ENCODE data around the gene SH3GLB1.
A peak's percentile ranks its signal among the peaks of the same experiment; 100 is the strongest.

SH3GLB1 gene

GRCh38 chr1:86750076-86750475 lies 45.7 kb downstream of the SH3GLB1 start:
- TF ChIP-seq CTCF (IDR thresholded peaks at IDR 0.05; ENCODE audit: control insufficient read depth, extremely low read depth, insufficient read depth), result no peak
- no peak for DNase-seq (ENCODE audit: low read depth)
- H3K4me3 ChIP-seq (ENCODE audit: low read depth, low read length), result no peak overlapping the region

- no peak for TF ChIP-seq CTCF (IDR thresholded peaks at IDR 0.05; ENCODE audit: control insufficient read depth, extremely low read depth, insufficient read depth)
- no peak for DNase-seq (ENCODE audit: low read depth)
- no peak overlapping the region for H3K4me3 ChIP-seq (ENCODE audit: low read depth, low read length)
These were observed 46.2 kb downstream of the SH3GLB1 start for GRCh38 chr1:86750530-86750929.

- H3K4me3 ChIP-seq (ENCODE audit: low read depth, low read length), result no peak overlapping the region
- TF ChIP-seq CTCF (IDR thresholded peaks at IDR 0.05; ENCODE audit: control insufficient read depth, extremely low read depth, insufficient read depth), result no peak
- DNase-seq (ENCODE audit: low read depth), result no peak
These were observed 47.5 kb downstream of the SH3GLB1 start for GRCh38 chr1:86751923-86752322.

- H3K4me3 ChIP-seq (ENCODE audit: low read depth, low read length), result no peak overlapping the region
- TF ChIP-seq CTCF (IDR thresholded peaks at IDR 0.05; ENCODE audit: control insufficient read depth, extremely low read depth, insufficient read depth), result peak; percentile 13; the same call in 1 of the 2 replicates
- no peak for DNase-seq (ENCODE audit: low read depth)
These were observed 49.3 kb downstream of the SH3GLB1 start for GRCh38 chr1:86753700-86754099.

- TF ChIP-seq CTCF (IDR thresholded peaks at IDR 0.05; ENCODE audit: control insufficient read depth, extremely low read depth, insufficient read depth), result no peak
- DNase-seq (ENCODE audit: low read depth), result no peak
- H3K4me3 ChIP-seq (ENCODE audit: low read depth, low read length), result no peak overlapping the region
These were observed 50.0 kb downstream of the SH3GLB1 start for GRCh38 chr1:86754265-86754974.

GRCh38 chr1:86756062-86756406 lies 51.7 kb downstream of the SH3GLB1 start:
- no peak for TF ChIP-seq CTCF (IDR thresholded peaks at IDR 0.05; ENCODE audit: control insufficient read depth, extremely low read depth, insufficient read depth)
- peak; percentile 69 for DNase-seq (ENCODE audit: low read depth)
- no peak overlapping the region for H3K4me3 ChIP-seq (ENCODE audit: low read depth, low read length)
